ENCODE measurements around the gene TBC1D2B. TPM values are rescaled to one million over a fixed set of nuclear protein-coding genes. Genes with fewer than 3 reads are reported as not detected.

The TBC1D2B gene
- total RNA-seq, 2 donors from 2014 or later: 35.6 to 42.3 TPM

- intact Hi-C loops (cut with DNase I): loop anchor here (2.0 to 5.0 kb wide), 3 partner anchors 81 to 311 kb away; no protein-coding TSS in a partner anchor
- TF ChIP-seq CTCF (IDR thresholded peaks at IDR 0.05) (no peak), POLR2A (IDR thresholded peaks at IDR 0.05) (no peak)
- ATAC-seq: no peak
- Histone ChIP-seq H3K9me3 (no peaks in the 10 kb centered on the region), H3K4me3 (no peak overlapping the region), H3K27me3 (no peaks in the 10 kb centered on the region), H3K4me1 (peaks cover 7% of the 10 kb centered on the region), H3K27ac (no peak overlapping the region), H3K36me3 (replicated peaks in 1 of 2; ENCODE audit: insufficient read depth in 1 of 2, low read depth in 2 of 2) (no peaks in the 10 kb centered on the region)
- 73 to 77% methylated on average over 1 to 3 of the region's 3 CpGs for WGBS, 2 donors
- no peak for DNase-seq
These were observed 34.3 kb upstream of the TBC1D2B start for GRCh38 chr15:78111788-78112187.

- Histone ChIP-seq H3K9me3 (no peaks in the 10 kb centered on the region), H3K36me3 (replicated peaks in 1 of 2; ENCODE audit: insufficient read depth in 1 of 2, low read depth in 2 of 2) (no peaks in the 10 kb centered on the region), H3K4me3 (no peak overlapping the region), H3K27ac (no peak overlapping the region), H3K4me1 (peaks cover 7% of the 10 kb centered on the region), H3K27me3 (no peaks in the 10 kb centered on the region)
- 80 to 82% methylated on average over 9 to 10 of the region's 10 CpGs for WGBS, 2 donors
- intact Hi-C loops (cut with DNase I): loop anchor here (5.0 kb wide), 2 partner anchors 81 to 311 kb away; no protein-coding TSS in a partner anchor
- no peak for TF ChIP-seq CTCF (IDR thresholded peaks at IDR 0.05)
- no peak for TF ChIP-seq POLR2A (IDR thresholded peaks at IDR 0.05)
- DNase-seq: peak in 1 of 4 donors; percentile 9
- ATAC-seq: no peak
These were observed 33.5 kb upstream of the TBC1D2B start for GRCh38 chr15:78110916-78111475.

- intact Hi-C loops (cut with DNase I): loop anchor here (5.0 kb wide), 2 partner anchors 82 to 312 kb away; no protein-coding TSS in a partner anchor
- ATAC-seq (no peak), DNase-seq (peak in 1 of 4 donors; percentile 10)
- WGBS, 2 donors: 84% methylated on average over 5 of the region's 6 CpGs; no CpG with 5 or more reads in 1 of the 2 donors
- peaks cover 7% of the 10 kb centered on the region for H3K4me1 ChIP-seq
- no peak overlapping the region for H3K27ac ChIP-seq
- H3K27me3 ChIP-seq: no peaks in the 10 kb centered on the region
- TF ChIP-seq POLR2A (IDR thresholded peaks at IDR 0.05) (no peak), CTCF (IDR thresholded peaks at IDR 0.05) (no peak)
- H3K36me3 ChIP-seq (replicated peaks in 1 of 2; ENCODE audit: insufficient read depth in 1 of 2, low read depth in 2 of 2): no peaks in the 10 kb centered on the region
- H3K9me3 ChIP-seq: no peaks in the 10 kb centered on the region
- no peak overlapping the region for H3K4me3 ChIP-seq
These were observed 32.6 kb upstream of the TBC1D2B start for GRCh38 chr15:78110096-78110495.

- DNase-seq (no peak), ATAC-seq (no peak)
- H3K9me3 ChIP-seq: no peaks in the 10 kb centered on the region
- peaks cover 7% of the 10 kb centered on the region for H3K4me1 ChIP-seq
- H3K36me3 ChIP-seq (replicated peaks in 1 of 2; ENCODE audit: insufficient read depth in 1 of 2, low read depth in 2 of 2): no peaks in the 10 kb centered on the region
- no peaks in the 10 kb centered on the region for H3K27me3 ChIP-seq
- H3K27ac ChIP-seq: no peak overlapping the region
- 85 to 86% methylated on average over 10 to 12 of the region's 12 CpGs for WGBS, 2 donors
- intact Hi-C loops (cut with DNase I): loop anchor here (5.0 kb wide), 2 partner anchors 107 to 147 kb away; no protein-coding TSS in a partner anchor
- TF ChIP-seq POLR2A (IDR thresholded peaks at IDR 0.05): no peak
- no peak for TF ChIP-seq CTCF (IDR thresholded peaks at IDR 0.05)
- H3K4me3 ChIP-seq: no peak overlapping the region
These were observed 31.6 kb upstream of the TBC1D2B start for GRCh38 chr15:78109156-78109555.

Measured in body of pancreas (tissue), 4 donors.